HG03159 (cell line): ENCODE measurements around the gene IFNL2.

ENCODE experiments used
- ATAC-seq: cut with Tn5 transposase; IDR thresholded peaks from one replicate; pipeline ENCODE4 v1.9.1; 2021; ENCODE audit warnings: mild to moderate bottlenecking, moderate library complexity; ENCODE audit not compliant: unreplicated experiment

Gene IFNL2

DNA sequence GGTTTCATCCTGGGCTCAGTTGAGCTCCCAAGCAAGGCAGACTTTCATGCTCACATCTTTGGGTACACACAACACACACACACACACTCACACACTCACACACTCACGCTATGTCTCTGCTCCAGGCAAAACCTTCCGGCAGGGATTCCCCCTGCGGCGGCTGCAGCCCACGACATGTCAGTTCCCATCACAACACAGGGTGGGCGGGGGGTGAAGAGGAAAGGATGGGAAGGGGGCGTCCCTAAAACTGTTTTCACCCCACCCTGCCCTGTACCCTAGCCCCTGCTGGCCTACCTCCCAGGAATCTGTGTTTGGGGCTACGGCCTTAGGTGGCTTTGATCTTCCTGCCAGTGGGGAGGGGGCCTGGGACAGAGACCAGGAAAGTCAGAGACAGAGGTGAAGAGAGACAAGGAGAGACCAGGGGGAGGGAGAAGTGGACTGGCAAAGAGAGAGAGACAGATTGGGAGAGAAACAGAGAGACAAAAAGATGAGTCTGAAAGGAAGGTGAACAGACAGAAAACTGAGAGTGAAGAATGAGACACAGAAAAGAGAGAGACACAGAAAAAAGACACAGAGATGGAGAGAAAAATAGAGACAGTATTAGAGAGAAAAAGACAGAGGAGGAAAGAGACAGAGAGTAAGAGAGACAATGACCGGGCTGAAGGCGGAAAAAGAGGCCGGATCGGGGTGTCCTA, 48.6 kb downstream of the IFNL2 start:
- ATAC-seq, result no peak

DNA sequence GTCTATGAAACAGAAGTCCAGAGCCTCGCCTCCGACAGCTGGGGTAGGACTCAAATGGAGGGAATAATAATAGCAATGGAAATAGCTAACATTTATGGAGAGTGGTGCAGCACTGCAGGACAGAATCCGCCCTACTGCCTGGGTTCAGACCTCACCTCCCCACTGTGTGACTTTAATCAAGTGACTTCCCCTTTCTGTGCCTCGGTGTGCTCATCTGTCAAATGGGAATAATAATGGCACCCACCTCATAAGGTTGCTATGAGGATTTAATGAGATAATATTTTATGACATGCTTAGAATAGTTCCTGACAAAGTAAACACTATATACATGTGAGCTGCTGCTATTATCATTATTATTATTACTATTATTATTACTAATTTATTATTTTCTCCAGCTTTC, 49.3 kb downstream of the IFNL2 start:
- no peak for ATAC-seq

DNA sequence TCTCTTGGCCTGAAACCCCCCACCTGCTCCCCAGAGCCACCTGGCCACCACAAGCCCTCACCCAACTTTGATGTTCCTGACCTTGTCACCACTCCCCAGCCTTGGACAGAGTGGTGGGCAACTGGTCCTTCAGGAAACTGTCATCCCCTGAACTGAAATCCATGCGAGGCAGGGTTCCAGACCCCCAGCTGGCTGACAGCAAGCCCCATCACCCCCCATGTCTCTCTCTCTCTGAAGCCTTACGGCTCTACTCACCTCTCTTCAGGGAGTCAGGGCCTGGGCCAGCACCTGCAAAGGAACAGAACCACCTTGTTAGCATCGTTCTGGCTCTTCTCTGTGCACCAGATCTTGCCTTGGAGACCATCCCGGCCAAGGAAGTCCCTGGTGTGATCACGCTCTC, 49.9 kb downstream of the IFNL2 start:
- no peak for ATAC-seq

DNA sequence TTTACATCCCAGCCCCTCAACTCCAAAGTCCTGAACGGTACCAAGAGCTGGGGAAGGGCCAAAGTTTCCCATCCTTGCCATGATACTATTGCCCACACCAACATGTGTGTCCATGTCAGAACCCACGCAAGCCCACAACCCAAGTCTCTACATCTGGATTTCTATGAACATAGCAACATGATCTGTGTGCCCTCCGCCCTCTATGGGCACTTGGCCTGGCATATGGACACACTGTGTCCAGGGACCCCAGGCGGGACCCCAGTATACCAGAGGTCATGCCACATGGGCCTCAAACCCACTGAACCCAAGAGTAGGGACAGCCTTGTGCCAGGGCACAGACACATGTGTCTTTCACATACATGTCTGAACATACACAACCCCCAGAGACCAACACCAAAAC, 50.5 kb downstream of the IFNL2 start:
- ATAC-seq, result no peak

DNA sequence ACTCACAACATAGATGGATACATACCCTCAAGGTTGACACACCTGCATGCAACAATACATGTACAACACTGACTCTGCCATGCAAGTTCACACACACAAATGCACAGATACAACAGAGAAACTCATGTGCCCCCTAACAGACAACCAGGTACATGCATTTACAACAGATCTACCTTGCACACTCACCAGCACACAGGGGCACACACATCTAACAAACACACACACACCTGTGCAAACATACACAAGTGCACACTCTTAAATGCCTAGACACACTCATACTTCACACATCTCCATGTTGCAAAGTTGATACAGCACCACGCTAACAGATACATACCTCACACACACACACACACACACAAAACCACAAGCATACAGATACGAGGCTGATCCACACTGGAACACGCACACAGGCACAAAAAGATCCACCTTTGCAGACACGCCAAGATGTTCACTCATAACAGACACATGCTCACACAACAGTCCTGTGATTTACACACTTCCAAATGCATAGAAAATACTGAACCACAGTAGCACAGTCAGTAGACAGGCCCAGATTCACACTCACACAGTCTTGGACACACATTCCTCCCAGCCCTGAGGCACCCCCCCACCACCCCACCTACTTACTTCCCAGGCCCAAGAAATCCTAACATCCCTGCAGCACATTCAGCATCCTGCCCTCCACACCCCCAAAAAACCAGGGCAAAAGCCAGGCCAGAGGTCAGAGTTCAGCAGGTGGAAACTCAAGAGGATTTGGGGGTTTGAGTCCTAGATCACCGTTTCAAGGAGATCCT, 51.1 kb downstream of the IFNL2 start:
- no peak for ATAC-seq
